Fibroblast of lung (primary cell): ENCODE measurements around the gene HAUS2. TPM values are rescaled to one million over a fixed set of nuclear protein-coding genes. Genes with fewer than 3 reads are reported as not detected.

ENCODE experiments used
- DNase-seq, 2 donors: peaks; one replicate each; pipeline versions ENCODE4 v3.0.0 to v3.0.0-alpha.2; 2010; ENCODE audit warnings: low read depth in 2 of 2
- H2AFZ ChIP-seq: 2 replicates; pipeline ENCODE4 v1.5.1; 2012; ENCODE audit warnings: low read length, control low read depth, inconsistent platforms
- H3K27ac ChIP-seq: 2 replicates; pipeline ENCODE4 v1.5.1; 2011; ENCODE audit warnings: low read length, control low read depth; ENCODE audit not compliant: insufficient read depth
- H3K27me3 ChIP-seq: 2 replicates; pipeline ENCODE4 v1.5.1; 2011; ENCODE audit warnings: mild to moderate bottlenecking, low read length; ENCODE audit not compliant: control insufficient read depth, insufficient read depth
- H3K36me3 ChIP-seq: 2 replicates; pipeline ENCODE4 v1.5.1; 2011; ENCODE audit warnings: low read length; ENCODE audit not compliant: control insufficient read depth, insufficient read depth
- H3K4me1 ChIP-seq: 2 replicates; pipeline ENCODE4 v1.5.1; 2011; ENCODE audit warnings: low read length; ENCODE audit not compliant: control insufficient read depth, insufficient read depth; ENCODE audit errors: extremely low read depth
- H3K4me2 ChIP-seq: 2 replicates; pipeline ENCODE4 v1.5.1; 2011; ENCODE audit warnings: low read length, control low read depth; ENCODE audit not compliant: insufficient read depth; ENCODE audit errors: extremely low read depth
- H3K4me3 ChIP-seq, 4 experiments: fragments of 200-600 bp in 1 of 4; sonication (generic) in 1 of 4; replicated peaks in 1 of 4; 2 replicates each; pipeline ENCODE4 v1.5.1; 2011 to 2016; ENCODE audit warnings: low read length in 4 of 4, low read depth in 3 of 4, mild to moderate bottlenecking in 3 of 4, control low read depth in 2 of 4, inconsistent platforms in 1 of 4, mixed read lengths in 1 of 4; ENCODE audit not compliant: insufficient read depth in 1 of 4; ENCODE audit errors: control extremely low read depth in 1 of 4
- H3K79me2 ChIP-seq: 2 replicates; pipeline ENCODE4 v1.5.1; 2012; ENCODE audit warnings: mild to moderate bottlenecking, low read length, inconsistent platforms; ENCODE audit not compliant: control insufficient read depth, insufficient read depth
- H3K9ac ChIP-seq: 2 replicates; pipeline ENCODE4 v1.5.1; 2011; ENCODE audit warnings: mild to moderate bottlenecking, low read length, control low read depth; ENCODE audit not compliant: insufficient read depth
- H3K9me3 ChIP-seq: 2 replicates; pipeline ENCODE4 v1.5.1; 2012; ENCODE audit warnings: low read depth, low read length; ENCODE audit not compliant: control insufficient read depth, insufficient read depth
- H4K20me1 ChIP-seq: 2 replicates; pipeline ENCODE4 v1.5.1; 2011; ENCODE audit warnings: low read length; ENCODE audit not compliant: control insufficient read depth, insufficient read depth; ENCODE audit errors: extremely low read depth
- EZH2 ChIP-seq: IDR thresholded peaks from 2 replicates; pipeline ENCODE4 v1.5.1; 2012; ENCODE audit warnings: low read length, control low read depth, mild to moderate bottlenecking; ENCODE audit errors: missing control alignments
- polyA plus RNA-seq, 2 donors: library from polyadenylated mRNA; depleted of rRNA in 1 of 2; stranded (reverse) in 1 of 2; unstranded in 1 of 2; fragments of >200 nt; gene quantifications; 2 replicates each; pipeline ENCODE4 v1.2.1, GENCODE V29; 2011 to 2012; ENCODE audit warnings: missing spikeins in 1 of 2
- total RNA-seq: library from RNA; depleted of rRNA; stranded (reverse); fragments of >200 nt; gene quantifications from 2 replicates; pipeline ENCODE4 v1.2.1, GENCODE V29; 2014
- TF ChIP-seq, protein P1 (sequence below), 2 donors: IDR thresholded peaks in 1 of 2; conservative IDR thresholded peaks in 1 of 2; 1 replicate in 1 of 2; 2 replicates in 1 of 2; pipeline ENCODE4 v1.5.1; 2011 to 2012; ENCODE audit warnings: low read length in 2 of 2, control low read depth in 1 of 2, inconsistent platforms in 1 of 2, low read depth in 1 of 2, mild to moderate bottlenecking in 1 of 2

Gene HAUS2
- total and polyA plus RNA-seq, 2 donors (not counting 1 experiment from before 2014, with no cell fraction given) = 25.3 to 26.2 TPM

DNA sequence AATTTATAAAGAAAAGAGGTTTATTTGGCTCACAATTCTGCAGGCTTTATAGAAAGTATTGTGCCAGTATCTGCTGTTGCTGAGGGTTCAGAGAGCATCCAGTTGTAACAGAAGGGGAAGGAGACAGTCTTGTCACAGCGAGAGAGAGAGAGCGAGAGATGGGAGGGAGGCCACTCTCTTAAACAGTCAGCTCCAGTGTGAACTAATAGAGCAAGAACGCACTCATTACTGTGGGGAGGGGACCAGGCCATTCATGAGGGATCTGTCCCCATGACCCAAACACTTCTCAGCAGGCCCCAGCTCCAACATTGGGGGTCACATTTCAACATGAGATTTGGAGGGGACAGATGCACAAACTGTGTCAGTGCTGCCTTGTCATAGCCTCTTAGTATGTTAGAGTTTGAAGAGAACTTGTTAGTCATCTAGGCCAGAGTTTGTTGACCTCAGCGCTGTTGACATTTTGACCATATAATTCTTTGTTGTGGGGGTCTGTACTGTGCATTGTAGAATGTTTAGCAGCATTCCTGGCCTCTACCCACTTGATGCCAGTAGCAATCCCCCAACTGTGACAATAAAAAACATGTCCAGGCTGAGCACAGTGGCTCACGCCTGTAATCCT lies 42.1 kb downstream of the HAUS2 start:
- TF ChIP-seq, protein P1, sequence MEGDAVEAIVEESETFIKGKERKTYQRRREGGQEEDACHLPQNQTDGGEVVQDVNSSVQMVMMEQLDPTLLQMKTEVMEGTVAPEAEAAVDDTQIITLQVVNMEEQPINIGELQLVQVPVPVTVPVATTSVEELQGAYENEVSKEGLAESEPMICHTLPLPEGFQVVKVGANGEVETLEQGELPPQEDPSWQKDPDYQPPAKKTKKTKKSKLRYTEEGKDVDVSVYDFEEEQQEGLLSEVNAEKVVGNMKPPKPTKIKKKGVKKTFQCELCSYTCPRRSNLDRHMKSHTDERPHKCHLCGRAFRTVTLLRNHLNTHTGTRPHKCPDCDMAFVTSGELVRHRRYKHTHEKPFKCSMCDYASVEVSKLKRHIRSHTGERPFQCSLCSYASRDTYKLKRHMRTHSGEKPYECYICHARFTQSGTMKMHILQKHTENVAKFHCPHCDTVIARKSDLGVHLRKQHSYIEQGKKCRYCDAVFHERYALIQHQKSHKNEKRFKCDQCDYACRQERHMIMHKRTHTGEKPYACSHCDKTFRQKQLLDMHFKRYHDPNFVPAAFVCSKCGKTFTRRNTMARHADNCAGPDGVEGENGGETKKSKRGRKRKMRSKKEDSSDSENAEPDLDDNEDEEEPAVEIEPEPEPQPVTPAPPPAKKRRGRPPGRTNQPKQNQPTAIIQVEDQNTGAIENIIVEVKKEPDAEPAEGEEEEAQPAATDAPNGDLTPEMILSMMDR (conservative IDR thresholded peaks at IDR 0.05 in 1 of 2, IDR thresholded peaks at IDR 0.05 in 1 of 2; ENCODE audit: low read depth in 1 of 2, low read length in 2 of 2) = no peak
- no peak for TF ChIP-seq EZH2
- H3K36me3 ChIP-seq = peaks cover 3% of the 10 kb centered on the region
- no peak overlapping the region for H3K27ac ChIP-seq
- no peak for DNase-seq
- no peak overlapping the region for H3K9ac ChIP-seq
- no peaks in the 10 kb centered on the region for H3K79me2 ChIP-seq
- H2AFZ ChIP-seq = no peak overlapping the region
- H4K20me1 ChIP-seq = no peaks in the 10 kb centered on the region
- no peak overlapping the region for H3K4me2 ChIP-seq
- no peaks in the 10 kb centered on the region for H3K9me3 ChIP-seq
- H3K27me3 ChIP-seq = no peaks in the 10 kb centered on the region
- no peak overlapping the region for H3K4me3 ChIP-seq
- H3K4me1 ChIP-seq = peaks cover 2% of the 10 kb centered on the region

DNA sequence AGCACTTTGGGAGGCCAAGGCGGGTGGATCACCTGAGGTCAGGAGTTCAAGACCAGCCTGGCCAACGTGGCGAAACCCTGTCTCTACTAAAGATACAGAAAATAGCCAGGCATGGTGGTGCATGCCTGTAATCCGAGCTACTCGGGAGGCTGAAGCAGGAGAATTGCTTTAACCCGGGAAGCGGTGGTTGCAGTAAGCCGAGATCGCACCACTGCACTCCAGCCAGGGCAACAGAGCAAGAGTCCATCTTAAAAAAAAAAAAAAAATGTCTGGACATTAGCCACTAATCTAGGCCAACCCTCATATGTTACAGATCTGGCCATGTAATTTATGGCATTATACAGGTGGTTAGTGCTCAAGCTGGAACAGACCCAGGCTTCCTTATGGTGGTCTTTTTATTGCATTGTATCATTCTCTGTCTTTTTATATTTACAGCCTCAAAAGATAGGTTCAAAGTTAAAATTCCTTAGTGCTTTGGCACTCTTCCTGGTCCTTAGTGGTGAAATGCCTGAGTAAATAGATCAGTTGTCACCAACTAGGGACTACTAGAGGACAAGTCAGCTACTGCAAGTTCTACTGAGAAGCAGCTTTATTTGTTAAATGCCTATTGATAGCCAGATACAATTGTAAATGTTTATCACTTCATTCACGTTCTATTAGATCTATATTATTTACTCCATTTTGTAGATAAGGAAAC lies 42.7 kb downstream of the HAUS2 start:
- peaks cover 2% of the 10 kb centered on the region for H3K4me1 ChIP-seq

DNA sequence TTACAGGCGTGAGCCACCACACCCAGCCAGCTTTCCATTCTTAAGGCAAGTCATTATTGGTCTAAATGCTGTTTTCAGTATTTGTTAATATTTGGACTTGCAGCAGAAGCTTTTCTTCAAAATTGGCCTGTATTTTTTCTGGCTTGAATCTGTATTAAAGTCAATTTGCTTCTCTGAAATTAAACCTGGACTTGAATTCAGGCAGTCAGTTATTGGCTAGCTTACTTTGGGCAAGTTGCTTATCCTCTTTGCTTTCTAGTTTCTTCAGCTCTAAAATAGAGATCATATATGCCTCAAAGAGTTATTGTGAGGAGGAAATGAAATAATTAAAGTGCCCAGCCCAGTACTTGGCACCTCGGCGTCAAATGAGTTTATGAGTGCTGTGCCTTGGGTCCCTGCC lies 44.1 kb downstream of the HAUS2 start:
- no peak for DNase-seq
- no peaks in the 10 kb centered on the region for H3K36me3 ChIP-seq
- H3K27me3 ChIP-seq = no peaks in the 10 kb centered on the region
- H3K9me3 ChIP-seq = no peaks in the 10 kb centered on the region
- no peak overlapping the region for H3K4me3 ChIP-seq
- no peak overlapping the region for H2AFZ ChIP-seq
- no peak overlapping the region for H3K4me2 ChIP-seq
- no peak overlapping the region for H3K27ac ChIP-seq
- no peaks in the 10 kb centered on the region for H4K20me1 ChIP-seq
- H3K9ac ChIP-seq = no peak overlapping the region
- TF ChIP-seq, protein P1 (conservative IDR thresholded peaks at IDR 0.05 in 1 of 2, IDR thresholded peaks at IDR 0.05 in 1 of 2; ENCODE audit: low read depth in 1 of 2, low read length in 2 of 2) = no peak
- no peak for TF ChIP-seq EZH2
- peaks cover 2% of the 10 kb centered on the region for H3K4me1 ChIP-seq
- H3K79me2 ChIP-seq = no peaks in the 10 kb centered on the region

More for the DNA sequence above, 42.7 kb downstream of the HAUS2 start:
- Histone ChIP-seq H3K79me2 (no peaks in the 10 kb centered on the region), H3K4me2 (no peak overlapping the region), H3K27me3 (no peaks in the 10 kb centered on the region), H3K36me3 (no peaks in the 10 kb centered on the region), H2AFZ (no peak overlapping the region), H3K9ac (no peak overlapping the region), H4K20me1 (no peaks in the 10 kb centered on the region), H3K9me3 (no peaks in the 10 kb centered on the region), H3K27ac (no peak overlapping the region), H3K4me3 (no peak overlapping the region)
- DNase-seq = peak; percentile 51 to 67
- no peak for TF ChIP-seq EZH2
- TF ChIP-seq, protein P1 (conservative IDR thresholded peaks at IDR 0.05 in 1 of 2, IDR thresholded peaks at IDR 0.05 in 1 of 2; ENCODE audit: low read depth in 1 of 2, low read length in 2 of 2) = peak; percentile 22 to 41
